ENCODE data around the gene FAAH.

The FAAH gene

DNA sequence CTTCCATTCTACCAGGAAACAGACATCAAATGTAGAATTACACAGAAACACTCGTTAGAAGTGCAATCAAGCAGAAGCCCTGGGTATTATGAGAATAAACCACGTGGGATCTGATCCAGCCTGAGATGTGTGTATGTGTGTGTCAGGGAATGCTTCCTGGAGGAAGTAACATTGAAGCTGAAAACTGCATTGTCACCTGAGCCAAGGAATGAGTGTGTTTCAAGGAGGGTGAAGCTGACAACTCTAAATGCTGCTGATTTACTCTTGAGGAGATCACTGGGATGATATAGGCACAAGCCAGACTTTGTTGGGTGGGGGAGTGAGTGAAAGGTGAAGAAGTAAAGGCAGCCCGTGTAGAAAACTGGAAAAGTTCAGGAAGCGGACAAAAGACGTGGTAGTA, 27.6 kb downstream of the FAAH start:
- DNase-seq (ENCODE audit: low read depth in 3 of 3, low spot score in 1 of 3): no peak

DNA sequence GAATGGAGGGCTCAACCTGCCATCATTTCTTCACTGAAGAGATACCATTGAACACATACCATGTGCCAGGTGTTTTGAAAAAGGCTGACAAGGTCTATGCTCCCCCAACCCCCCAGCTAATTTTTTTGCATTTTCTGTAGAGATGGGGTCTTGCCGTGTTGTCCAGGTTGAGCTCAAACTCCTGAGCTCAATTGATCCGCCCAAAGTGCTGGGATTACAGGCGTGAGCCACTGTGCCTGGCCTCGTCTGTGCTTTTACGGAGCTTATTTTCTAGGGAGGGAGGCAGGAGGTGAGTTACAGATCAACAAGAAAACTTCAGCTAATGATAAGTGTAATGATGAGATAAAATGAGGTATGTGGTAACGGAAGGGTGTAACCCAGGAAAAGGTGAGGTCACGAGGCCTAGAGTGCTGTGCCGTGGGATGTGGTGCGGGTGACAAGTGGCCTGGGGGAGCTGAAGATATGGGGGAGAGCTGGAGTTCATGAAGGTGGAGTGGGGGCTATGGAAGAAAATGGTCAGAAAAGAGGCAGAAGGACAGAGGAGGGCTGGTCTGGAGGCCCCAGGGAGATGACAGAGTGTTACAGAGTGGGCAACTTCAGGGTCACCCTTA, 28.2 kb downstream of the FAAH start:
- no peak for DNase-seq (ENCODE audit: low read depth in 3 of 3, low spot score in 1 of 3)

DNA sequence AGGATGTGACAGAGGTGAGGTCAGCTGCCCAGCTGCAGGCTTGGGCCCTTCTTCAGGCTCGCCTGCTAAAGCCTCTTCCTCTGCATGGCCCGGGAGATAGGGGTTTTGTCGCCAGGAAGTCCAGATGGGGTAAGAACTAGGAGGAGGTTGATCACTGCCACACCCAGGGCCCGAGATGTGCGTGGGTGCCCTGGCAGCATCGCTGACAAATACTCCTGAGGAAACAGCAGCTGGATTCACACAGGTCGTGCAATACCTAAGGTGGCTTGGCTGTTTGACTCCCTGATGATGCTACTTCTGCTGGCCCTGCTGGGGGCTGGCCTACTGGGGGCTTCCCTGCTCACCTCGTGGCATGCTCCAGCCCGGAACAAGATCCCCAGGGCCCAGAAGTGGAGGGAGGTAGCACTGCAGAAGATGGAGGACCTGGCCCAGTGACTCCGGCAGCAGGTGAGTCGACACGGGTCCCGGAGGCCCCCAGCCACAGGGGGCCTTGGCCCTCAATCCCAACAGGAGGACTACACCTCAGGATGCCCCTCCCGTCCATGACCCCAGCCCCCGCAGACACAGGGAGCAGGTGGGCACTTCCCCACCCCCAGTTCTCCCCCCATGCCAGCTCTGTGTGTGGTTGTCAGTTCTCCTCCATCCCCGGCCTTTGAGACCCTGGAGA, 29.6 kb downstream of the FAAH start:
- no peak for DNase-seq (ENCODE audit: low read depth in 3 of 3, low spot score in 1 of 3)

DNA sequence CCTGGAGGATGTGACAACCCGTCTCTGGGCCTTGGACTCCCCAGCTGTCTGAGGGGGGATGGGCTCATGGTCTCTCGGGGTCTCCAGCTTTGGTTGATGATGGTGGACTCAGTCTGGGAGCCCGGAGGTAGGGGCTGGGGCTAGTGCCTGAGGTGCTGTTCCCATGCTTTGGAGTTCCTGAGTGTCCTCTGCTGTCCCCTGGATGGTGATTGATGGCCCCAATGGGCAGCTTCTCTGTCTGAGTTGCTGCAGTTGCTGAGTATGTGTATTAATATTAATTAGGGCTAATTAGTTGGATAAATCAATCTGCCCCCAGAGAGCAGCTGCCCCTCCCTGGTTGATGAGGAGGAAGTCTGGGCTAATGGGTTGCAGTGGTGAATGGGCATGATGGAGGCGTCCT, 30.6 kb downstream of the FAAH start:
- no peak for DNase-seq (ENCODE audit: low read depth in 3 of 3, low spot score in 1 of 3)

DNA sequence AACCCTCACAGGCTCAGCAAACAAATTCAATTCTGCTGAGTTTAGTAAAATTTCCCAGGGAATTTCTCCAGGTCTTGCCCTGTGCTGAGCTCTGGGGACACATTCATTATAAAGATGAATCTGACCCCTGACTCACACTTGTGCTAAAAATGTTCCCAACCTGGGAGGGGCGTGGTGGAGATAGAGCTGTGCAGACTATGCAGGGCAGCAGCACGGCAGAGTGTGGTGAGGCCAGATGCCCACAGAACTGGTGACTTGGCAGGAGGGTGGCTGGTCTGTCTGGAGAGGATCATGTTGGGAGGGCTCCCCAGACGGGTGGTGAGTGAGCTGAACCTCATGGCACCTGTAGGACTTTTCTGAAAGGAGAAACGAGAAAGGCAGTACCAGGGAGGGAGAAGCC, 31.6 kb downstream of the FAAH start:
- no peak for DNase-seq (ENCODE audit: low read depth in 3 of 3, low spot score in 1 of 3)

DNA sequence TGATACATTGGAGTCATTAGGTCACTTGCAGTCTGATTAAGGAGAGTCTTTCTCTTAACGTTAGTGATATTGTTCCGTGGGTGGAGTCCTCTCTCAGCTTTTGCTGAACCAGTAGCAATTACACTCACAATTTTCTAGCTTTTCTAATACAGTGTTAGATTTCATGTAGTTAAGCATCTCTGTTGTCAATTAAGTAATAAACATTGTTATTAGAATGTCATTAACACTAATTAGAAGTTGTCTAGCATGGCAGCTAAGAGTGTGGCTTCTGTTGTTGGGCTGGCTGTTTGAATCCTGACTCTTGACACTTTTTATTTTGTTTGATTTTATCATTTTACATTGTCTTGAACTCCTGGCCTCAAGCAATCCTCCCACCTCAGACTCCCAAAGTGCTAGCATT, 33.4 kb downstream of the FAAH start:
- no peak for DNase-seq (ENCODE audit: low read depth in 3 of 3, low spot score in 1 of 3)

DNA sequence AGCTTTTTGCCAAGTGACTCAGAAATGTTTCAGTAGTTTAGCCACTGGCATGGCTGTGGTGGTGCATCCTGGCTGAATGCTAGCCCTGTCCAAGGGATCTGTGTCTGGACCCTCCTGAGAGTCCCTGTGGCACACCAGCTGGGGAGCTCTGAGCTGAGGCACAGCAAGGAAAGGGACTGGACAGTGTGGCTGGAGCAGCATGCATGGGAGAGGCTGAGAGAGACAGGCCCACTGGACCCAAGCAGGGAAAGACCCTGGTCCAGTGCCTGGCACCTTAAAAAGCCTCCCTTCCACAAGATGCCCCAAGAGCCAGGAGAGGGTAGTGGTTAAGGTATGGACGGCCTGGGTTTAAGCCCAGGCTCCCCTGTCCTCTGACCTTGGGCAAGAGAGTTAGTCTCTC, 35.3 kb downstream of the FAAH start:
- no peak for DNase-seq (ENCODE audit: low read depth in 3 of 3, low spot score in 1 of 3)

DNA sequence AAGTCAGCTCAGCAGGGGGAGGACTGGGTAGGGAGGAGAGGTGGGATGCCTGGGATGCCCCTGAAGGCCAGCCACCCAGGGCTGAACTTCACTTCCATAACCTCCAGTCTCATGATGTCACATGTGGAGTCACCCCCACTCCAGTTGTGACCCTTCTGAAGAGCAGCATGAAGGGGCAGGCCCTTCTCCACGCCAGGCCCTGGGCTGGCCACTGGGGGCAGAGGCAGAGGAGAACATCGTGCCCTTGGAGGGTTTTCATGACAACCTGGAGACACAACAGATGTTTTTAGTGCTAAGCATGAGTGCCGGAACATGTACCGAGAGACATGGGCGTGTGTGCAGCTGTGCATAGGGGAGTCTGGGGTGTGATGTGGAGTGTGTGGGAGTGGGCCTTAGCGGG, 37.6 kb downstream of the FAAH start:
- DNase-seq (ENCODE audit: low read depth in 3 of 3, low spot score in 1 of 3): no peak

DNA sequence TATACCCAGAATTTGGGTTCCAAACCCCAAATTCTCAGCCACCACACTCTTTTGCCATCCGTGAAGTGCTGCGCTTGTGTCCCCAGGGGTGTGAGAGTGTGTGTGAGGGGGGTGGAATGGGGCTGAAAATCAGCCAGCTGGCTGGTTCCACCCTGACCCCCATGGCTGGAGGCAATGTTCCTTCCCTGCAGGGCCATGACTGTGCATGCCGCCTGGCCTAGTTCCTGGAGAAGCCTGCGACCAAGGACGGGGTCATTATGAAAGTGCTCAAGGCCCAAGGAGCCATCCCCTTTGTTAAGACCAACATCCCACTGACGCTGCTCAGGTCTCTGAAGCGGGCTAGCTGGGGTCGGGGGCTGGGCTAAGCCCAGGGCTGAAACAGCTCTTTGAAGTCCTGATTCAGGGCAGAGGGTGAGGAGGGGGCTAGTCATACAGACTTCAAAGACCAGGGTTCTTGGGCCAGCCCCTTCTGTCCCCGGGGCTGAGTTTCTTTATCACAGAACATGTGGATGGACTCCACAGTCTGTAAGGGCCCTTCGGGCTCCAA, 38.7 kb downstream of the FAAH start:
- DNase-seq (ENCODE audit: low read depth in 3 of 3, low spot score in 1 of 3): no peak

DNA sequence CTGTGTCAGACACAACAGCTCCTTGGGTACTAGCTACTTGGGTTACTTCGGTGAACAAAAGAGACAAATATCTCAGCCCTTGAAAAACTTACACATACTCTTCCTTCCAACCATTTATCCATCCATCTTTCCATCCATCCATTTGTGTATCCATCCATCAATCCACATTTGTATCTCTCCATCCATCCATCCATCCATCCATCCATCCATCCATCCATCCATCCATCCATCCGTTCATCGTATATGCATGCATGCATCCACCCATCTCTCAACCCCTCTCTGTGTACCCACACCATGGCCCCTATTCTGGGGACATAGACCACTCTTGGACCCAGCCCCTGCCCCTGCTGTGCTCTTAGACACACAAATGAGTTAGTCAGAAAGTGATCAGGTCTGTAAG, 40.2 kb downstream of the FAAH start:
- DNase-seq (ENCODE audit: low read depth in 3 of 3, low spot score in 1 of 3): no peak

DNA sequence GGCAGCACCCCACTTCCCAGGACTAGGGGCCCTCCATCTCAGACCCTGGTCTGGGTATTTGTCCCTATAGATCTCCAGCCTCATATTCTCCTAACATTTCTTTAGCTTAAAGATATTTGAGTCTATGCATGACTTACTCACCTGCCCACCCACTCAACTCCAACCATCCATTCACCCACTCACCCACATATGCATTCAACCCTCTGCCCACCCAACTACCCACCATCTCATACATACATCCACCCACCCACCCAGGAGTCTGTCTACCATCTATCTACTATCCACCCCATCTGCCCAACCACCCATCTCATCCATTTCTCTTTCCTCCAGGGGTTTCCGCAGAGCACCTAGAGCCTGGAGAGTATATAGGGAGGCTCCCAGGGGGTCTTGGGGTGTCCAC, 42.7 kb downstream of the FAAH start:
- no peak for DNase-seq (ENCODE audit: low read depth in 3 of 3, low spot score in 1 of 3)

DNA sequence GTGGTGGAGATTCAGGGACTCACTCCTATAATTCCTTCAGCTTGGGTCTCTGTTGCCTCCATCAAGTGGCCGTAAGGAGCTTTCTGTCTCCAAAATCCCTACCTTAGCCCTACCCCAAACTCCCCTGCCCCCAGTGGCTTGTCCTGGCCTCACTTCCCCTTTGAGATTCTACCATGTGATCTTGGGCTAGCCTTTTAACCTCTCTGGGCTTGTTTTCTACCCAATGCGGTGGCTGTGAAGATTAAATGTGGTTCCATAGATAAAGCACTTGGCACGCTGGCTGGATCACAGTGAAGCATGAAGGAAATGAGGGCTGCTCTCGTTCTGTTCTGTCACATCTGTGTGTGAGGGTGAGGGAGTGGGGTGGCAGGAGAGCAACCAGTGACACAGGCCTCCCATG, 43.6 kb downstream of the FAAH start:
- DNase-seq (ENCODE audit: low read depth in 3 of 3, low spot score in 1 of 3): no peak

DNA sequence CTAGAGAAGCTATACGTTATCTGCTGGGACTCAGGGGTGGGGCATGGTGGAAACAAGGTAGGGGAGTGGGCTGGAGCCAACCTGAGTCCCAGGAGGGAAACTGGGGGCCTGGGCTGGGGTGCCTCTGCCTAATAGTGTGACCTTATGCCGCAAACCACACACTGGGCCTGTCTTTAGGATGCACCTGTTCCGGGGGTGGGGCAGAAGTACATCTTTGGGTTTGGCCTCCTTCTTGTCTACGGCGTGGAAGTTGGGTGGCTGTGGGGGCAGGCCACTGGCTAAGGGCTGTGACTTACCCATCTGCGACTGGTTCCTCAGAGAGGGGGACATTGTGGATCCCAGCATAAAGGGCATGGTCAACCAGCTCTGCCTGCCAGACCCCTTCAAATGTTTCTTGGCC, 44.2 kb downstream of the FAAH start:
- no peak for DNase-seq (ENCODE audit: low read depth in 3 of 3, low spot score in 1 of 3)

DNA sequence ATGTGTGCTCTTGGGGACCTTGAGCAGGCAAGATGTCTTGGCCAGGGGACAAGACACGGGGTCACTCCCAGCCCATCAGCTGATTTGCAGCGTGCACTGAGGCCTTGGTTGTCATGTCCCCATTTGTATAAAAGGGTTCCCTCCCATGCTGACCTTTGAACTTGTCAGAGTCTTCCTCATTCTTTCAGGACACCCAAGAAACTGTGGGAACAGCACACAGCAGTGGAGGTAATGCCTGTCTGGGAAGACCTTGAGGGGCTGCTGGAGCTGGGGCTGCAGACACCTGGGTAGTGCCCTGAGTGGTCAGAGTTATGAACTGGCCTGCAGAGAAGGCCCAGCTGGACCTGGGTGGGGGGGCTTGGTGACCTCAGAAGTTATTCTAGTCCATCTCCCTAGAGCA, 46.4 kb downstream of the FAAH start:
- DNase-seq (ENCODE audit: low read depth in 3 of 3, low spot score in 1 of 3): no peak

DNA sequence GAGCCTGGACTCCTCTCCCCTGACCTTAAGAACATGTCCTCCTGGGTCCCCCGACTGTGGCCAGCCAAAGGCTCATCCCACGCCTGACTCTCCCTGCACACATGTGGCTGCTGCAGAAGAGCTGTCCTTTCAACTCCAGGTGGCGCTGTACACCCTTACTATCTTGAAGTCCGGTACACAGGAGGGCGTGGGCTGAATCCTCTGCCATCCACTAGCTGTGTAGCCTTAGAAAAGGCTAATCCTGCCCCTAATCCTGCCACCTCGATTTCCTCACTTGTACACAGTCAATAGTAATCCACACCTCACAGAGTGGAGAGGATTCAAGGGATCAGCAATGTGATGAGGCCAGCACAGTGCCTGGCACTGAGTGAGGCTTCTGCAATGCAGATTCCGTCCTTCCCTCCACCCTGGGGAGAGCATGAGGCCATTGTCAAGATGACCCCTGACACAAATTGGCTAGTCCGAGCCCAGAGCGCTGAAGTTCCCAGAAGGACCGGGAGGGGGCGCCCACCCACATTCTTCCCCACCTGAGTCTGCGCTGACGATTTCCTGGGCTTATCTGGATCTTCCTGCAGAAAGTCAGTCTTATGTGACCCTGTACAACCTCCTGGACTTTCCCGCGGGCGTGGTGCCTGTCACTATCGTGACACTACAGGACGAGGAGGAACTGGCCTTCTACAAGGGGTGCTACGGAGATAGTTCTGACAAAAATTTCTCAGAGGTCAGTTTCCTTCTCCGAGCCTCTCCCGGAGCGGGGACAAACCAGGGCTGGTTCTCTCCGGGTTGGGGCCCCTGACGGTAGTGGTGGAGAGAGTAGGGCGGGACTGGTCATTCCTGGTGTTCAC, 48.4 kb downstream of the FAAH start:
- peak in 2 of 3 donors; percentile 37 to 66 for DNase-seq (ENCODE audit: low read depth in 3 of 3, low spot score in 1 of 3)

DNA sequence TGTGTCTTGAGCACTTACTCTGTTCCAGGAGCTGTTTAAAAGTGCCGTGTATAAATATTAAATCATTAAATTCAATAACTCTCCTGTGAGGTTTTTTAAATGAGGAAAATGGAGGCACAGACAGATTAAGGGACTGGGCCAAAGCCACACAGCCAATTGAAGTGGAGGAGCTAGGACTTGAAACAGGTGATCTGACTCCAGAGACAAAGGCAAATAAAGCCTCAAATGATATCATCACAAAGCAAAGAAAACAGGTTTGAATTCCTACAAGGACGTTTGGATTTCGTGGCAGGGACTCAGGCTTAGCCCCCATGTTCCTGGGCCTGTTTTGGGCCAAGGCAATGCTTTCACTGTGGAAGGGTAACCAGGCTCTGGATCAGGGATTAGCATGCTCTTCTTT, 50.3 kb downstream of the FAAH start:
- no peak for DNase-seq (ENCODE audit: low read depth in 3 of 3, low spot score in 1 of 3)

DNA sequence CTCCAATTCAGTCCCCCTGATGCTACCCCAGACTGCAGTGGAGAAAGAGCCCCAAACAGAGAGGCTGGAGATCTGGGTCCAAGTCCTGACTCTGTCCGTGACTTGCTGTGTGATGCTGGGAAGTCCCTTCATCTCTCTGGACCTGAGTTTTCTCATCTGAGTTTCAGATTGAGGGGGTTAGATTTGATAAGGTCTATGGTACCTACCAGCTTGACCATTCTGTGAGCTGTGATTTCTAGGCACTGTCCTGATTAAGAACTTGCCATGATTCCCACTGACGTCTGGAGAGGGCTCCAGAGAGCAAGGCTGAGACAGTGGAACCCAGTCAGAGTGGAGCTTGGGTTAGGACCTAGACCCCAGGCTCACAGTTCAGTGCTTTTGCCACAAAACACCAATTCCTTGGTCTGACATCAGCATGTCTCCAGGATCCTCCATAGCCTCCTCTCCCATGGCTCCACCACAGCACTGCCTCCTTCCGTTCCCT, 51.7 kb downstream of the FAAH start:
- DNase-seq (ENCODE audit: low read depth in 3 of 3, low spot score in 1 of 3): no peak

DNA sequence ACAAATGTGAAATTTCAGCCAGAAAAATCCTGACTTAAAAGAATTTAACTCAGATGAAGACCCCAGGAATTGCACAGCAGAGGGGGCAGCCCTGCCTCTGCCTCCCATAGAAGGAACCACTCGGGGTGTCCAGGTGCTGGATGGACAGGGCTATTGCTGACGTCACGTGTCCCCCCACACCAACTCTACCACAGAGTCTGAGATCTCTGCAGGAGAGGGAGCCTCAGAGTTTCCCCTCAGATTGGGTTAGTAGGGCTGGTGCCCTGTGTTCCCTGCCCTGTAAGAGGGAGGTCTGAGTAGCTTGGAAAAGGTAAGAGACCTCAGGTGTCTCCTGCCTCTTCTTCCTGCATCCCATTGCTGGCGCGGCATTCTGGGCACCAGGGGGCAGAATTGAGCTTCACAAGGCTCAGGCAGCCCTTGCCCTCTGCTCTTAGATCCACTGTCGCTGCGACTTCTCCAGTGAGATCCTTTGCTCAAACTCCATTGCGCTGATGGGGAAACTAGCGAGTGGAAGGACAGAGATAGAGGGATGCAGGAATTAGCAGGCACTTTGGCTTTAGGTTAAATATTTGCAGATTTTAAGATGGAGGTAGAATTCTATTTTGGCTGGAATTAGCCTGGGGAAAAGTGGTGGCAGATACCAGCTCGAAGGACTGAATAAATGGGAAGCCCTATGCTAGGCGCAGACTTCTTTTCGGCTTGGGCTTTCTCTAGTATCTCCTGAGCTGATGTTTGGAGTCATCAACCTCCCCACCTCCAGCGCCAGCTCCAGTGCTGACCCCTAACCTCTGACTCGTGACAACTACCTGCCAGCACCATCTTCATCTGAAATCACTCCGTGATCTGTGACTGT, 52.8 kb downstream of the FAAH start:
- DNase-seq (ENCODE audit: low read depth in 3 of 3, low spot score in 1 of 3): peak; percentile 24 to 74 (median 40)

DNA sequence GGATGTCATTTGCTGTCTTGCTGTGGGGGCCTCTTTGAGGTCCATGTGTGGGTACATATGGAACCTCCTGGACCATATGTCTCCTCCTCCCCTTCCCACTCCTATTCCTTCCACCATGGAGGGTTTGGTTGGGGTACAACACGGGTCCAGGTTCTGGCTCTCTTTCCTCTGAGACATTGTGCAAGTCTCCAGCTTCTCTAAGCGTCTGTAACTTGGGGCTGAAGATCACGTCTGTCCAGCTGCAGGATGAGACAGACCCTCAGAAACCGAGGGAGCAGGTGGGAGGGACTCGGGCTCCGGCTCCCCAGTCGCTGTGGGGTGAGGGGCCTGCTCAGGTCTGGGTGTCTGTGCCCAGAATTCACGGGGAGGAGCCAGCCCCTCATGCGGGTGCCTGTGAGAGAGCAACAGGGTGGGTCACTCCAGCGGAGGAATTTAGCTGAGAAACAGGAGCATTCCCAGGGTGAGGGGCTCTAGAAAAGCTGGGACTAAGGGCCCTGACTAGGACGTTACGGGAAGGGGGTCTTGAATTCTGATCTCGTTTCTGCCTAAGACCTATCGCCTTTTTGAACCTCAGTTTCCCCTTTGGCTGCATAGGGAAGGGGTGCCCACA, 53.5 kb downstream of the FAAH start:
- no peak for DNase-seq (ENCODE audit: low read depth in 3 of 3, low spot score in 1 of 3)

DNA sequence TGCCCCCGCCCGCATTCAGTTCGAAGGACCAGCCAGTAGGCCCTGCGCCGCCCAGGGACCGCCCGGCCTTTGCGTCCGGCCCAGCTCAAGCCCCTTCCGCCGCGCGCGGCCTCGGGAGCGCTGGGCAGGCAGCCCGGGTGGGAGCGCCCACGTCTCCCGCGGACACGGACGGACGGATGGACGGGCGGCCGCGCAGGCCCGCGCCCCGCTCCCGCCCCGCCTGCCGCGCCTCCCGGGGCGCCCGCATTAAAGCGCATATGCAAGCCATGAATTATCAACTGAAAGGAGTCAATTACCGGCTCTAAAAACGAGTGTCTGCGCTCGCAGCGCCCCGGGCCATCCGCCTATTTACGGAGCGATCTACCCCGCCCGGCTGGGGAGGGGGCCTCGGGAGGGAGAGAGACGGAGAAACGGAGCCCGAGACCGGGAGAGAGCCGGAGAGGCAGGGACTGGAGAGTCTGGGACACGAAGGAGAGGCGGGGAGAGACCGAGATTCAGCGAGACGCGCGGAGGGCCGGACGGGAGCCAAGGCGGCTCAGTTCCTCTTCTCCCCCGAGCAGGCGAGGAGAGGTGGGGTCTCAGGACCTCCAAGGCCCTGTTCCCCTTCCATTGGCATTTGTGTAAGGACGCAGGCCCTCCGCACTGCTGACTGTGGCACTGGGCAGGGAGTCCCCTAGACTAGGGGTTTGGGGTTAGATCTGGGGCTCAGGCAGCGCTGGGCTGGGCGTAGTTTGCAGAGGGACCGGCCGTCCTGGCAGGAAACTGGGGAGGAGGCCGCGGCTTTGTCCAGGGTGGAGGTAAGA, 54.2 kb downstream of the FAAH start:
- no peak for DNase-seq (ENCODE audit: low read depth in 3 of 3, low spot score in 1 of 3)

All from stimulated activated CD4-positive, alpha-beta T cell treated with anti-CD3 and anti-CD28 coated beads, TNF-alpha, amount 100 ng/mL, for 1 hour (primary cell).